HepG2 (cell line): ENCODE data around the gene KRT73. TPM values are rescaled to one million over a fixed set of nuclear protein-coding genes. Genes with fewer than 3 reads are reported as not detected.

ENCODE experiments used
- ATAC-seq: fragments of 200-7000 bp; cut with Tn5 transposase; 3 replicates; pipeline ENCODE4 v1.9.1; 2020; ENCODE audit warnings: mild to moderate bottlenecking, moderate library complexity
- BruUV-seq: library from RNA; stranded (reverse); fragments of 400-500 nt; replicated peaks from 2 replicates; lab custom pipeline; 2021; lab: Mats Ljungman, UMichigan
- CTCF ChIA-PET: fragments of 300-600 bp; formaldehyde crosslinking; extraction: SDS; loops from one replicate; lab custom pipeline; 2021; ENCODE audit warnings: low total read pairs, inconsistent platforms, low intra/inter-chr PET ratio; lab: Yijun Ruan, JAX
- POLR2A ChIA-PET: fragments of 350-600 bp; sonication (Branson Sonifier 250); formaldehyde crosslinking; loops from one replicate; lab custom pipeline; 2020; ENCODE audit warnings: antibody characterized with exemption, inconsistent platforms; lab: Yijun Ruan, JAX
- DNase-seq: peaks from one replicate; pipeline ENCODE4 v3.0.0-alpha.2; 2015; ENCODE audit warnings: low spot score
- FAIRE-seq: peaks from 3 replicates; lab custom pipeline; 2011; peaks lifted over from hg19 to GRCh38; lab: Jason Lieb, UNC
- H2AFZ ChIP-seq: one replicate; pipeline ENCODE4 v1.6.1; 2011; ENCODE audit warnings: low read length, inconsistent platforms
- H3K27ac ChIP-seq: fragments of 300-600 bp; 3 replicates; pipeline ENCODE4 v1.8.0; 2011; ENCODE audit warnings: mixed run types, mild to moderate bottlenecking, mixed read lengths, low read length, inconsistent platforms; ENCODE audit not compliant: insufficient read depth; ENCODE audit errors: extremely low read length
- H3K27me3 ChIP-seq, 2 experiments: fragments of 200-600 bp in 1 of 2; 2 replicates in 1 of 2; 3 replicates in 1 of 2; pipeline versions ENCODE4 v1.6.0 to v1.8.0; 2011; ENCODE audit warnings: low read length in 2 of 2, mild to moderate bottlenecking in 2 of 2, moderate library complexity in 2 of 2, inconsistent platforms in 1 of 2; ENCODE audit not compliant: insufficient read depth in 2 of 2, control insufficient read depth in 1 of 2
- H3K36me3 ChIP-seq, 2 experiments: fragments of 200-600 bp in 1 of 2; replicated peaks in 1 of 2; 2 replicates in 1 of 2; 3 replicates in 1 of 2; pipeline versions ENCODE4 v1.5.1 to v1.8.0; 2011; ENCODE audit warnings: low read length in 2 of 2, inconsistent platforms in 1 of 2; ENCODE audit not compliant: insufficient read depth in 2 of 2, control insufficient read depth in 1 of 2
- H3K4me1 ChIP-seq: 2 replicates; pipeline ENCODE4 v1.5.1; 2012; ENCODE audit warnings: low read length, inconsistent platforms; ENCODE audit not compliant: insufficient read depth
- H3K4me2 ChIP-seq: 2 replicates; pipeline ENCODE4 v1.6.0; 2011; ENCODE audit warnings: low read depth, low read length, inconsistent platforms
- H3K4me3 ChIP-seq, 3 experiments: fragments of 200-600 bp in 1 of 3; sonication (generic), shearing (Covaris generic) in 1 of 3; replicated peaks in 1 of 3; 2 replicates each; pipeline ENCODE4 v1.5.1; 2011 to 2016; ENCODE audit warnings: low read length in 3 of 3, inconsistent platforms in 2 of 3, low read depth in 2 of 3, mild to moderate bottlenecking in 2 of 3, control low read depth in 1 of 3, mixed read lengths in 1 of 3; ENCODE audit not compliant: insufficient read depth in 1 of 3
- H3K79me2 ChIP-seq: one replicate; pipeline ENCODE4 v1.6.1; 2011; ENCODE audit warnings: low read length, inconsistent platforms; ENCODE audit not compliant: insufficient read depth
- H3K9ac ChIP-seq: 2 replicates; pipeline ENCODE4 v1.6.0; 2011; ENCODE audit warnings: mild to moderate bottlenecking, low read depth, low read length, inconsistent platforms; ENCODE audit not compliant: insufficient read depth
- H3K9me3 ChIP-seq: 2 replicates; pipeline ENCODE4 v1.5.1; 2012; ENCODE audit warnings: mild to moderate bottlenecking, low read length
- H4K20me1 ChIP-seq: 2 replicates; pipeline ENCODE4 v1.6.0; 2011; ENCODE audit warnings: inconsistent platforms, mild to moderate bottlenecking, low read length, moderate library complexity; ENCODE audit not compliant: insufficient read depth
- ARNTL ChIP-seq: sonication (generic); formaldehyde crosslinking; IDR thresholded peaks from 2 replicates; pipeline ENCODE4 v1.4.0; 2020; ENCODE audit warnings: mild to moderate bottlenecking, missing genetic modification reagents
- FOSL1 ChIP-seq: sonication (generic); formaldehyde crosslinking; IDR thresholded peaks from 2 replicates; pipeline ENCODE4 v1.9.0; 2021; ENCODE audit warnings: missing genetic modification reagents, borderline replicate concordance
- FOXM1 ChIP-seq: sonication (generic); formaldehyde crosslinking; IDR thresholded peaks from 2 replicates; pipeline ENCODE4 v1.5.0; 2020; ENCODE audit warnings: missing genetic modification reagents
- HOXD1 ChIP-seq: sonication (generic); formaldehyde crosslinking; IDR thresholded peaks from 2 replicates; pipeline ENCODE4 v1.5.0; 2020; ENCODE audit warnings: missing genetic modification reagents
- MBD4 ChIP-seq: IDR thresholded peaks from 2 replicates; pipeline ENCODE4 v1.6.1; 2012; ENCODE audit warnings: low read length, inconsistent platforms, borderline replicate concordance
- SP140L ChIP-seq: sonication (generic); formaldehyde crosslinking; IDR thresholded peaks from 2 replicates; pipeline ENCODE4 v1.4.0; 2020; ENCODE audit warnings: missing genetic modification reagents, borderline replicate concordance
- SRF ChIP-seq: IDR thresholded peaks from 2 replicates; pipeline ENCODE4 v1.6.1; 2011; ENCODE audit warnings: mild to moderate bottlenecking, low read depth, low read length, moderate library complexity
- TOE1 ChIP-seq: sonication (generic); formaldehyde crosslinking; IDR thresholded peaks from 2 replicates; pipeline ENCODE4 v1.4.0; 2020; ENCODE audit warnings: mild to moderate bottlenecking, missing genetic modification reagents
- ZNF468 ChIP-seq: sonication (generic); formaldehyde crosslinking; IDR thresholded peaks from 2 replicates; pipeline ENCODE4 v1.8.0; 2022; ENCODE audit warnings: mild to moderate bottlenecking, moderate library complexity, missing genetic modification reagents
- ZNF619 ChIP-seq: sonication (generic); formaldehyde crosslinking; IDR thresholded peaks from 2 replicates; pipeline ENCODE4 v1.4.0; 2020; ENCODE audit warnings: mild to moderate bottlenecking, missing genetic modification reagents
- ZNF772 ChIP-seq: sonication (generic); formaldehyde crosslinking; IDR thresholded peaks from 2 replicates; pipeline ENCODE4 v1.5.0; 2020; ENCODE audit warnings: mild to moderate bottlenecking, missing genetic modification reagents
- WGBS: methylation state at CpG from one replicate; pipeline ENCODE4 v1.1.6; 2017; ENCODE audit warnings: low lambda C conversion rate; 5-methylcytosine and 5-hydroxymethylcytosine counted together
- in situ Hi-C: cut with HindIII; loops from 2 replicates; pipeline ENCODE4 v1.10.0; 2017; ENCODE audit warnings: low pct_unique_long_range_greater_than_20kb; ENCODE audit not compliant: extremely low pct_ligation_motif_present
- intact Hi-C: fragments of 100-400 bp; cut with micrococcal nuclease; formaldehyde crosslinking; loops from one replicate; pipeline ENCODE4 v1.10.0; 2022; ENCODE audit not compliant: unreplicated experiment
- polyA plus RNA-seq, 8 experiments: library from polyadenylated mRNA; depleted of rRNA in 3 of 8; stranded (reverse) in 7 of 8; unstranded in 1 of 8; fragments of >200 nt; fragmentation: Illumina TruSeq in 4 of 8; extraction: Trizol in 4 of 8; gene quantifications; 2 replicates each; pipeline versions ENCODE4 v1.2.1 to v1.2.3, GENCODE V29; 2011 to 2016; ENCODE audit warnings: low read depth in 4 of 8, missing spikeins in 1 of 8, mixed read lengths in 1 of 8; ENCODE audit not compliant: insufficient read depth in 1 of 8
- total RNA-seq, 5 experiments: library from RNA; depleted of rRNA; stranded (reverse); fragments of >200 nt; fragmentation: Illumina TruSeq; extraction: Trizol; gene quantifications; 2 replicates each; pipeline ENCODE4 v1.2.3, GENCODE V29; 2016; ENCODE audit warnings: low read depth in 1 of 5
- TF ChIP-seq, protein P1 (sequence below): sonication (generic); formaldehyde crosslinking; IDR thresholded peaks from 2 replicates; pipeline ENCODE4 v1.5.0; 2020; ENCODE audit warnings: missing genetic modification reagents
- TF ChIP-seq, protein P2 (sequence below), 2 experiments: fragments of 450-650 bp in 1 of 2; sonication (generic) in 1 of 2; formaldehyde crosslinking; IDR thresholded peaks; 2 replicates each; pipeline versions ENCODE4 v1.5.0 to v1.8.0; 2020 to 2022; ENCODE audit warnings: mild to moderate bottlenecking in 1 of 2, missing genetic modification reagents in 1 of 2

Gene KRT73
- total and polyA plus RNA-seq, 2 of the 13 experiments (the other 11 are each of a cell fraction or from before 2014, with no cell fraction given) = not detected

DNA sequence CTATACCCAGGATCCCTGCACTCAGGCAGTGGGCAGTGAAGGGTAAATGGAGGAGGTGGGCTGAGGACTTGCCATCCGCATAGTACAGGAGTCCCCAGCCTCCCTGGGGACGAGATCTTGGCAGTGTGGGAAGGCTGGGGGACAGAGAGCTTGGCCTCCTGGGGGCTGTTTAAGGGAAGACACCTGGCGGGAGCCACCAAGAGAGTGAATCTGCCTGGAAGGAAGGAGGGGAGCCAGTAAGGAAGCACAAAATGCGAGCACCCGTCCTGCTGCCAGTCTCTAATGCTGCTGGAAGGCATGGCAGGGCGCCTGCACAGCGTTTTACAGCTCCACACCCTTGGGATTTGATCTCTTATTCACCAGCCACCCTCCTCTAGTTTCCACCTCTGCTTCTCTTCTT, 41.0 kb upstream of the KRT73 start (continued):
- TF ChIP-seq ZNF468 (no peak), ARNTL (CRISPR knock-in tag) (no peak), SP140L (CRISPR knock-in tag) (no peak), SRF (no peak), TOE1 (no peak)

DNA sequence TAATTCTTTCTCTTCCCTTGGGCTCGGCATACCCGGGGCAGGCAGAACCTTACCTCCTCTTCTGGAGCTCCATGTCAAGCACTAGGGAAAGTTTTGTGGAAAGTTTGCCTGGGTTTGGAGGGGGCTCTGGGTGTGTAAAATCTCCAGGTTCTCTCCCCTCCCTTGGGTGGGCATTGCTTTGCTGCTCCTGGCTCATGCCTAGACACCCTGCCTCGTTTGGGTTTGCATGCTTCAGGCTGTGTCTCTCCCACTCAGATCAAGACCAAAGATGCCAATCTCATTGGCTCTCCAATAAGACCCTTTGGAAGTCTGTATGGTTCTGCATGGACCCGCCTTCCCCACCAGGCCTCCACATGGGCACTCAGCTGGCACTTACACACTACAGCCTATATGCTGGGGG, 39.8 kb upstream of the KRT73 start:
- Histone ChIP-seq H3K4me3 (no peak overlapping the region), H3K27ac (no peak overlapping the region), H3K4me2 (no peak overlapping the region), H3K9me3 (no peaks in the 10 kb centered on the region), H3K27me3 (peaks cover 5 to 34% of the 10 kb centered on the region in 2 experiments; a peak in 4 of 5 replicates), H3K4me1 (no peaks in the 10 kb centered on the region), H3K79me2 (no peaks in the 10 kb centered on the region), H2AFZ (no peak overlapping the region), H3K36me3 (no peaks in the 10 kb centered on the region), H4K20me1 (no peaks in the 10 kb centered on the region), H3K9ac (no peak overlapping the region)
- intact Hi-C loops = no loop called here
- FAIRE-seq (no peak), DNase-seq (no peak), ATAC-seq (no peak)
- no TSS peak for BruUV-seq
- ChIA-PET CTCF (no interaction called here), POLR2A (no interaction called here)
- 0% methylated on average over 4 of the region's 4 CpGs for WGBS
- in situ Hi-C loops = no loop called here
- TF ChIP-seq HOXD1 = no peak
- no peak for TF ChIP-seq ZNF619 (CRISPR knock-in tag)
- no peak for TF ChIP-seq FOSL1
- no peak for TF ChIP-seq FOXM1 (CRISPR knock-in tag)
- TF ChIP-seq, protein P1, sequence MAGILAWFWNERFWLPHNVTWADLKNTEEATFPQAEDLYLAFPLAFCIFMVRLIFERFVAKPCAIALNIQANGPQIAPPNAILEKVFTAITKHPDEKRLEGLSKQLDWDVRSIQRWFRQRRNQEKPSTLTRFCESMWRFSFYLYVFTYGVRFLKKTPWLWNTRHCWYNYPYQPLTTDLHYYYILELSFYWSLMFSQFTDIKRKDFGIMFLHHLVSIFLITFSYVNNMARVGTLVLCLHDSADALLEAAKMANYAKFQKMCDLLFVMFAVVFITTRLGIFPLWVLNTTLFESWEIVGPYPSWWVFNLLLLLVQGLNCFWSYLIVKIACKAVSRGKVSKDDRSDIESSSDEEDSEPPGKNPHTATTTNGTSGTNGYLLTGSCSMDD = no peak
- no peak for TF ChIP-seq ZNF772 (CRISPR knock-in tag)
- TF ChIP-seq, protein P2, sequence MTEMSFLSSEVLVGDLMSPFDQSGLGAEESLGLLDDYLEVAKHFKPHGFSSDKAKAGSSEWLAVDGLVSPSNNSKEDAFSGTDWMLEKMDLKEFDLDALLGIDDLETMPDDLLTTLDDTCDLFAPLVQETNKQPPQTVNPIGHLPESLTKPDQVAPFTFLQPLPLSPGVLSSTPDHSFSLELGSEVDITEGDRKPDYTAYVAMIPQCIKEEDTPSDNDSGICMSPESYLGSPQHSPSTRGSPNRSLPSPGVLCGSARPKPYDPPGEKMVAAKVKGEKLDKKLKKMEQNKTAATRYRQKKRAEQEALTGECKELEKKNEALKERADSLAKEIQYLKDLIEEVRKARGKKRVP (CRISPR knock-in tag; IDR thresholded peaks at IDR 0.05) = no peak
- TF ChIP-seq MBD4 = no peak
